ENCODE data around the gene SMYD4.
"Not testable (repeated sequence)": the region's sequence is repeated elsewhere in the genome, so short reads cannot be mapped to it uniquely, and the experiment has no call there.

The SMYD4 gene

GRCh38 chr17:1783834-1784611 is 45.7 kb downstream of the SMYD4 start:
- H3K27ac Mint-ChIP-seq, result peak overlapping the region; percentile 54
- no peaks in the 10 kb centered on the region for H3K9me3 Mint-ChIP-seq
- peaks cover 5% of the 10 kb centered on the region for H3K4me1 Mint-ChIP-seq (ENCODE audit: low read depth)
- no peaks in the 10 kb centered on the region for H3K27me3 Mint-ChIP-seq (ENCODE audit: low read depth)
- H3K36me3 Mint-ChIP-seq (ENCODE audit: low read depth), result peaks cover 48% of the 10 kb centered on the region
- DNase-seq (ENCODE audit: low spot score), result no peak
- H3K4me3 Mint-ChIP-seq, result no peak overlapping the region

- DNase-seq (ENCODE audit: low spot score), result no peak
- H3K4me3 Mint-ChIP-seq, result no peak overlapping the region
- H3K27ac Mint-ChIP-seq, result no peak overlapping the region
- no peaks in the 10 kb centered on the region for H3K27me3 Mint-ChIP-seq (ENCODE audit: low read depth)
- H3K36me3 Mint-ChIP-seq (ENCODE audit: low read depth), result peaks cover 52% of the 10 kb centered on the region
- peaks cover 5% of the 10 kb centered on the region for H3K4me1 Mint-ChIP-seq (ENCODE audit: low read depth)
- H3K9me3 Mint-ChIP-seq, result no peaks in the 10 kb centered on the region
Observed at GRCh38 chr17:1783271-1783670, 46.4 kb downstream of the SMYD4 start.

- H3K27ac Mint-ChIP-seq, result no peak overlapping the region
Observed at GRCh38 chr17:1782171-1782567, 47.5 kb downstream of the SMYD4 start.

GRCh38 chr17:1779571-1780131 is 50.1 kb downstream of the SMYD4 start:
- Mint-ChIP-seq H3K4me3 (no peak overlapping the region), H3K9me3 (no peaks in the 10 kb centered on the region), H3K27me3 (ENCODE audit: low read depth) (no peaks in the 10 kb centered on the region), H3K36me3 (ENCODE audit: low read depth) (peaks cover 58% of the 10 kb centered on the region), H3K27ac (no peak overlapping the region), H3K4me1 (ENCODE audit: low read depth) (peaks cover 5% of the 10 kb centered on the region)
- DNase-seq (ENCODE audit: low spot score), result no peak

More at GRCh38 chr17:1782171-1782567, 47.5 kb downstream of the SMYD4 start:
- H3K36me3 Mint-ChIP-seq (ENCODE audit: low read depth), result peaks cover 53% of the 10 kb centered on the region
- no peak for DNase-seq (ENCODE audit: low spot score)
- no peaks in the 10 kb centered on the region for H3K27me3 Mint-ChIP-seq (ENCODE audit: low read depth)
- peaks cover 5% of the 10 kb centered on the region for H3K4me1 Mint-ChIP-seq (ENCODE audit: low read depth)
- H3K9me3 Mint-ChIP-seq, result no peaks in the 10 kb centered on the region
- no peak overlapping the region for H3K4me3 Mint-ChIP-seq

- H3K4me1 Mint-ChIP-seq (ENCODE audit: low read depth), result no peaks in the 10 kb centered on the region
- no peaks in the 10 kb centered on the region for H3K9me3 Mint-ChIP-seq
- H3K4me3 Mint-ChIP-seq, result no peak overlapping the region
- DNase-seq (ENCODE audit: low spot score), result no peak
- H3K27ac Mint-ChIP-seq, result no peak overlapping the region
- H3K27me3 Mint-ChIP-seq (ENCODE audit: low read depth), result no peaks in the 10 kb centered on the region
- H3K36me3 Mint-ChIP-seq (ENCODE audit: low read depth), result peaks cover 32% of the 10 kb centered on the region
Observed at GRCh38 chr17:1776857-1777256, 52.8 kb downstream of the SMYD4 start.

- Mint-ChIP-seq H3K36me3 (ENCODE audit: low read depth) (peaks cover 30% of the 10 kb centered on the region), H3K27ac (no peak overlapping the region), H3K4me1 (ENCODE audit: low read depth) (no peaks in the 10 kb centered on the region), H3K9me3 (no peaks in the 10 kb centered on the region), H3K4me3 (no peak overlapping the region), H3K27me3 (ENCODE audit: low read depth) (no peaks in the 10 kb centered on the region)
- DNase-seq (ENCODE audit: low spot score), result no peak
Observed at GRCh38 chr17:1776328-1776727, 53.4 kb downstream of the SMYD4 start.

- Mint-ChIP-seq H3K27ac (no peak overlapping the region), H3K4me1 (ENCODE audit: low read depth) (peaks cover 3% of the 10 kb centered on the region), H3K36me3 (ENCODE audit: low read depth) (peaks cover 21% of the 10 kb centered on the region), H3K4me3 (no peak overlapping the region), H3K27me3 (ENCODE audit: low read depth) (no peaks in the 10 kb centered on the region), H3K9me3 (no peaks in the 10 kb centered on the region)
- no peak for DNase-seq (ENCODE audit: low spot score)
Observed at GRCh38 chr17:1774390-1775176, 55.1 kb downstream of the SMYD4 start.

- Mint-ChIP-seq H3K9me3 (no peaks in the 10 kb centered on the region), H3K4me1 (ENCODE audit: low read depth) (peaks cover 7% of the 10 kb centered on the region), H3K36me3 (ENCODE audit: low read depth) (peaks cover 18% of the 10 kb centered on the region), H3K27me3 (ENCODE audit: low read depth) (no peaks in the 10 kb centered on the region), H3K27ac (no peak overlapping the region), H3K4me3 (no peak overlapping the region)
- DNase-seq (ENCODE audit: low spot score), result no peak
Observed at GRCh38 chr17:1773696-1774181, 56.0 kb downstream of the SMYD4 start.

- not testable (repeated sequence) for H3K27me3 Mint-ChIP-seq (ENCODE audit: low read depth); DNase-seq (ENCODE audit: low spot score); H3K9me3 Mint-ChIP-seq; H3K4me1 Mint-ChIP-seq (ENCODE audit: low read depth); H3K4me3 Mint-ChIP-seq
- H3K36me3 Mint-ChIP-seq (ENCODE audit: low read depth), result peaks cover 13% of the 10 kb centered on the region
- H3K27ac Mint-ChIP-seq, result peak overlapping the region; percentile 21
Observed at GRCh38 chr17:1773000-1773695, 56.6 kb downstream of the SMYD4 start.

GRCh38 chr17:1769822-1770477 is 59.8 kb downstream of the SMYD4 start:
- DNase-seq (ENCODE audit: low spot score), result no peak
- Mint-ChIP-seq H3K4me1 (ENCODE audit: low read depth) (peaks cover 8% of the 10 kb centered on the region), H3K4me3 (no peak overlapping the region), H3K27ac (no peak overlapping the region), H3K36me3 (ENCODE audit: low read depth) (peaks cover 2% of the 10 kb centered on the region), H3K9me3 (no peaks in the 10 kb centered on the region), H3K27me3 (ENCODE audit: low read depth) (no peaks in the 10 kb centered on the region)

GRCh38 chr17:1767358-1767757 is 62.3 kb downstream of the SMYD4 start:
- H3K4me1 Mint-ChIP-seq (ENCODE audit: low read depth), result peaks cover 25% of the 10 kb centered on the region
- H3K36me3 Mint-ChIP-seq (ENCODE audit: low read depth), result peaks cover 3% of the 10 kb centered on the region
- H3K27me3 Mint-ChIP-seq (ENCODE audit: low read depth), result no peaks in the 10 kb centered on the region
- H3K9me3 Mint-ChIP-seq, result peaks cover 3% of the 10 kb centered on the region
- DNase-seq (ENCODE audit: low spot score), result no peak
- no peak overlapping the region for H3K4me3 Mint-ChIP-seq
- no peak overlapping the region for H3K27ac Mint-ChIP-seq

GRCh38 chr17:1766382-1767135 is 63.1 kb downstream of the SMYD4 start:
- Mint-ChIP-seq H3K4me1 (ENCODE audit: low read depth) (peaks cover 25% of the 10 kb centered on the region), H3K4me3 (no peak overlapping the region), H3K36me3 (ENCODE audit: low read depth) (peaks cover 3% of the 10 kb centered on the region), H3K9me3 (peaks cover 3% of the 10 kb centered on the region), H3K27me3 (ENCODE audit: low read depth) (no peaks in the 10 kb centered on the region), H3K27ac (no peak overlapping the region)
- DNase-seq (ENCODE audit: low spot score), result no peak

- H3K36me3 Mint-ChIP-seq (ENCODE audit: low read depth), result peaks cover 3% of the 10 kb centered on the region
- DNase-seq (ENCODE audit: low spot score), result no peak
- H3K4me1 Mint-ChIP-seq (ENCODE audit: low read depth), result peaks cover 25% of the 10 kb centered on the region
- H3K27me3 Mint-ChIP-seq (ENCODE audit: low read depth), result no peaks in the 10 kb centered on the region
- H3K4me3 Mint-ChIP-seq, result no peak overlapping the region
- H3K9me3 Mint-ChIP-seq, result peaks cover 3% of the 10 kb centered on the region
- no peak overlapping the region for H3K27ac Mint-ChIP-seq
Observed at GRCh38 chr17:1765576-1765975, 64.1 kb downstream of the SMYD4 start.

Measured in T-helper 2 cell treated with Interferon-gamma antibody and Interleukin-4, amounts not matched to agents 5 μg/mL and 100 μg/mL, for 36 hours (primary cell).